Stimulated activated CD8-positive, alpha-beta memory T cell treated with anti-CD3 and anti-CD28 coated beads, Interleukin-4, amount 100 ng/mL, for 24 hours (primary cell): Measurements from ENCODE around the gene PHYHIPL.

ENCODE experiments used
- DNase-seq: peaks from one replicate; pipeline ENCODE4 v3.0.0-alpha.2; 2020; ENCODE audit warnings: low read depth

PHYHIPL gene

DNA sequence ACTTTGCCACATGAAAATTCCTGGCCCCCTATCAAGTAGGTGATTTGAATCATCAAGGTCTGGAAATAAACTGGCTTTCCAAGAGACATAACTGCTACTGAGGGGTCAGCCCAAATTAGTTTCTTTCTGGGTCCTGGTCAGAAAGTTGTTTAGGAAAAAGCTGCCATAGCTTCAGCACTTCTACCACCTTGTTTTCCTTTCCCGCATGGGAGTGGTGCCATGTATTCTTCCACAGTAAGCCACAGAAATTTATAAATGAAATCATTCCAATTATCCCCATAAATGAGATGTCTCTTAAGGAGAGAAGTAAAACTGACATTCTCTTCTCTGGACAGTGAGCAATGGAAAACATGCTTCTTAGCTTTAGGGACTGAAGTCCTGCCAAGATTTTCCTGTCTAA, 80.8 kb downstream of the PHYHIPL start:
- no peak for DNase-seq

DNA sequence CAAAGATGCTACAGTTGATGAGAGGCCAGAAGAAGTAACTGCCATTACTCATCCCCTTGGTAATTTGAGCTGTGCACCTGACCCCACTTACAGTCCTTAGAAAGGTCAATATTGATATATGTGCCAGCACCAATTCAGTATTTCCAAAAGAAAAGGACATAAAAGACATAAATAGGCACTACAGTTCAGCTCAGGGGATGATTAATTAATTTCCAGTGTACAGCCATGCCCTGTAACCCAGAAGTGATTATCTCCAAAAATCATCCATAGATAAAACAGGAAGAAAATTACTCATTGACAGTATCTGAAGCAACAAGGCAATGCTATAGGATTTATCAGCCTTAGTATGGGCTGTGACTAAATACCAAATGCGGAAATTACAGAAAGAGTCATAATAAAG, 82.4 kb downstream of the PHYHIPL start:
- no peak for DNase-seq

DNA sequence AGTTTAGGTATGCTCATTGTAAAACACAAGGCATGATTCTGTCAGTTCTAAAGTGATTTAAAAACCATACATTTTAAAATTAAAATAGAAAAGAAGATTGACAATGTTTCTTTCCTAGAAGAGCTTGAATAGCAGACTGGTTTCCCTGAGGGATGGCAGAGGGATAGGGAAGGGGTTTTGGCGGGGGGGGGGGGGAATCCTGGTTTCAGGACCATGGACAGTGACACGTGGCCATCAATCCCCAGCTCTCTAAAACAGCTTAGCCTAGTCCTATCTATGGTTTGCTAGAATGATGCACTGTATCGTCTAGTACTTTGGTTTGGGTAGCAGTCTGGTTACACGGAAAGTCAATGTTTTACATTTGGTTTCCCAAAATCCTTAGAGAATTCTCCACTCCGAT, 88.7 kb downstream of the PHYHIPL start:
- no peak for DNase-seq

DNA sequence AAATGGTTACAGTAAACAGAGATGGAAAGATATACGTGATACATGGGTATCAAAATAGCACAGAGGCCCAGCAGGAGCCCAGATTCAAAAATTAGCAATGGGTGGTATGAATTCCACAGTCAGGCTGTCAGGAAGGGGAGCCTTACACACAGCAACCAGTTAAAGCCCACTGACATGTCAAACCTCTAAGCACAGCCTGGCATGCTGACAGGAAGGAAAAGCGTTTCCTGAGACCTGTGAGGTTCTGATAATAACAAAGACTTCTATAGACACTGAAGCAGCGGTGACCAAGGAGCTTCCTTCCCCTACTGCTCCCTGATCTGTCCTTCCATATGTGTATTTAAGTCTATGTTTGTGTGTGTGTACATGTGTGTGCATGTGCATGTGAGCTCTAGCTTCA, 89.9 kb downstream of the PHYHIPL start:
- no peak for DNase-seq

DNA sequence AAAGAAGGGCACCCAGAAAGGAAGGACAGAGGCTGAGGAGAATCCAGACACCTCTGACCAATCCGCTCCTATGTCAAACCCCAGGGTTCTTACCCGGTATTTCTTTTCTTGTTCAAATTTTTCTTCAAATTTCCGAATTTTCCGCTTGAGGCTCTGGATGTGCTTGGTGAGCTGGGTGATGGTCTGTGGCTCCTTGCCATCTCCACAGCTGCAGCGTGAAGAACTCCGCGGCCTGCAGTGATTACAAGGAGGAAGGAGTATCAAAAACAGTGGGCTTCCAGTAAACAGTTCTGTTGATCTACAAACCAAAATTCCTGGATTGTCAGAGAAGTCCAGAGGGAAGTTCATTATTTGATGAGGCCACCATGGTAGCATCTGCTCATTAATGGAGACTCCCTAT, 92.0 kb downstream of the PHYHIPL start:
- DNase-seq = no peak

DNA sequence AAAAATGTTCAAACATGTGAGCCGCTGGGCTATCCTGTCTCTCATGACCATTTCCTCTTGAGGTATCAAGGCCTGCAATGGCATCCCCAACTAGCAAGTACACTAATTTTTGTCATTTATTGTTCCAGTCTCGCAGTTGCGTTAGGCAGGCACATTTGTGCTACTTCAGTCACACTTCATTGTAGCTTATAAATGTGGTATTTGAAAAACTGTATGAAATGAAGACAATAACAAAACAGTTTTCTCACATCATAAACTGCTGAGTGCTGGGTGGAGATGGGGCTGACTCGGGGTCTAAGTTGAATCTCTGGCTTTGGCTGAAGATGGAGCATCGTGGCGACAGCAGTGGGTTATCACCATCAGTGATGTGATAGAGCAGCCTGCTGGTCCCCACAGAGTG, 93.2 kb downstream of the PHYHIPL start:
- no peak for DNase-seq

DNA sequence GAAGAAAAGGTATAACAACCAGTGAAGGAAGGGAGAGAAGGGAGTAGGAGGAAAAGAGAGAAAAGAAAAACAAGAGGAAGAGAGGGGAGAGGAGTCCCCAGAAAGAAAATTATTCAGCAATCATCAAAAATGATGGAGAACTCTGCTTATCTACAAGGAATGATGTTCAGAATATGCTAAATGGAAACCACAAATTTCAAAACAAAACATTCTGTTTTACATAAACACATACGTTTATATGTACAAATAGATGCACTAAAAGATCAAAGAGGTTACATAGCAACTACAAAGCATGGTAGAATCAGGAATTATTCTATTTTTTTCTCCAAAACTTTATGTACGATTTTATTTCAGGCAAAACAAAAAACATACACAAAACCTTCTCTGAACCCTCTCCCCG, 94.0 kb downstream of the PHYHIPL start:
- no peak for DNase-seq

DNA sequence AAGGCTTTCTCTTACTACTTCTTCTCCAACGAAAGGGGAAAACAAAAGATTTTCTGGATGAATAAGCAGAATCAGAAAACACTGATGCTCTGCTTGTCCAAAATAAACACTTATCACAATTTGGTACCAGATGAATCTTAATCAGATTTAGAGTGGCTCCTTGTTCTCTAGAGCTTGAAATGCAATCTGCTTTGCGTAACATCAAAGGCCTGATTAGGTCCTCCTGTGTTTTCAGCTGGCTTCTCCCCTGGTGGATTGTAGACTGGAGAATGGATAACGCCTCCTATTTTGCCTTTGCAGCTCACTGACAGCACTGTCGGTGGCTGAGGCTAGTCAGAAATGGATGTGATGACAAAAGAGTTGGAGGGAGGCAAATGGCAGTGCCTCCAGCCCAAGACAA, 94.7 kb downstream of the PHYHIPL start:
- no peak for DNase-seq

DNA sequence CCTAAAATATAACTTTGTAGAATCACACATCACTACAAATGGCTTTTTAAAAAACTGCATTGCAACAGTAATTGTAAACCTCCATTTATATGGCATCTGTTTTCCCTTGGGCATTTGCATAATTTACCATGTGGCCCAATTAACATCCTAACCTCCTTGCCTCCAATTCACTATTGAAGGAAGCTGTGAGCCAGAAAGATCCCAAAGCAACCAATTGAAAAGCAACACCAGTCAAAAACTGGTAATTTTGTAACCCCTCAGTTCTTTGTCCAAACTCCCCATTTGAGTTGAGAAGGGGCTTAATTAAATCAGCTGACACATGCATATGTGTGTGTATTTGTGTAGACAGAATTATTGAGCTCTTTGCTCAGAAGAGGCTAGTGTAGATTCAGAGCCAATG, 95.6 kb downstream of the PHYHIPL start:
- DNase-seq = no peak

DNA sequence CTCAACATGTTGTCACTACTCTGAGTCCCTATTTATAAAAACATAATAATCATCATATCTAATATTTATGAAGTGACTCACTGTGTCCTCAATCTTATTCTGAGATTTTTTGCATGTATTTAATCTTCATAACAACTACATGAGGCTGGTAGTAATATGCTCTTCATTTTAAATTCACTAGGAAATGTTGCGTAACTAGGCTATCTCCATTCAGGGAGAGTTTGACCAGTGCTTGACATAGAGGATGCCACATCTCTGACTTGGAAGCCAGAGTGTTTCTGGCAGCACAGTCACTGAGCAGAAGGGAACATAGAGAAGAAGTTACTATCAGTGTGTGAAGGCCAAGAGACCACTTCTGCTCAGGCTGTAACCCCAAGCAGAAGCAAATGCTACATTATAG, 97.0 kb downstream of the PHYHIPL start:
- DNase-seq = no peak

DNA sequence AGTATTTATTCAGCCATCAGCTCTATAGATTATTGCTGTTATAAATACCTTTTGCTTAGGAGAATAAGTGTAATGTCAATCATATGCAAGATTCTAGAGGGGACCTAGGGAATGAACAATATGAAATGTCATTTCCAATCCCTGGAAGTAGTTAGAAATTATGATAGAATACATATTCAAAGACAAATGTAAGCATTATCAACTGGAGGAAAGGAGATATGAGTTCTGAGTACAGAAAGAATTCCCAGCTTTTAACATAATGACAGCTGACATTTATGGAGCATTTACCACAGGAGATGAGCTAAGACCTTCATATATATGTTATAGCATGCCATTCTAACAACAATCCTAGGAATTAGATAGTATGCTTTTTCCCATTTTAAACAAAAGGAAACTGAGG, 99.7 kb downstream of the PHYHIPL start:
- no peak for DNase-seq

DNA sequence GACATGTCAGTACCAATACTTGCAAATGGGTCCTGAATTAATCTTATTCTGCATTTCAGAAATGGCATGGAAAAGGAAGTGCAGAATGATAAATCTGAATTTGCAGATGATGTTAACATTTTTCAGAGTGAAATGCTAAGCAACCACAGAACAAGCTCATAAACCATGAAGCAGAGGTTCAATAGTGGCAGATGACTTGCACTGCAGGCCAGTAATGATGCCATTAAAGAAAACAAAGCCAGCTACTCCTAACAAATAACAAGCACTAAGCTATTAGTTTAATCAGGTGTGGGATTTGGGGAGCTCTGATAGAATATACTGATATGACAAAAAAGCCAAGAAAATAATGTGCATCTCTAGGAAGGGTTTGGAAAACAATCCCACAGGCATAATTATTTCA, 100.5 kb downstream of the PHYHIPL start:
- DNase-seq = no peak

DNA sequence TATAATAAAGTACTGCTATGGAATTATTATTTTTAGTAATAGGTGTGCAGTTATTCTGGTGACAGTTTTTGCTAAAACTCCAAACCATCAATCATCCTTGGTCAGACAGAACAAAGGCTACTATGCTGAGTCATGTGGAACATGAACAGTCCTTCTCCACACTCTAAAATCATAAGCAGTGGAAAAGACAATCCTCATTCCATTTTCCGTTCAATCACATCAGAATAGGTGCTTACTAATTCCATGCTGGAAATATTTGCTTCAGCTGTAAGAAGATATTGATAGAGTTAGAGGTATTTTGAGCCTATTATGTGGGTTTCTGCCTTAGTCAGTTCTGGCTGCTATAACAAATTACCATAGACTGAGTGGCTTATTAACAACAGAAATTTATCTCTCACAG, 103.0 kb downstream of the PHYHIPL start:
- DNase-seq = no peak

DNA sequence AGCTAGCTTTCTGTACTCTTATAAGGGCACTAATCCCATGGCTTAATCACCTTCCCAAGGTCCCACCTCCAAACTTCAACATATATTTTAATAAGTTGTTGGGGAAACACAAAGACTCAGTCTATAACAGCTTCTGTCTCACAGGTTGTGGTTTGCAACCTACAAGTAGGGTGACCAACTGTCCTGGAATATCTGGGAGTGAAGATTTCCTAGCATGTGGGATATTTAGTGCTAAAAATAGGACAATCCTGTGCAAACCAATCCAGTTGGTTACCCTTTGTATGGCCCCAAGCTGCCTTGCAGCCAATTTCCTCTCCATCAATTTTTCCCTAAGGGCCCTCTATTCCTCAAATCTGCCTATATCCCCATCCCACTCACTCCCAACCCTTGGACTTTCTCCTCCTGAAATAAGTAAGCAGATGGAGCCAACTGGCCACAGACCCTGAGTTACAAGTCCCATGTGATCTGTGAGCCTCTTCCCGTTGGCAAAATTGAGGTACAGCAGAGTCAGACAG, 103.6 kb downstream of the PHYHIPL start:
- DNase-seq = no peak

DNA sequence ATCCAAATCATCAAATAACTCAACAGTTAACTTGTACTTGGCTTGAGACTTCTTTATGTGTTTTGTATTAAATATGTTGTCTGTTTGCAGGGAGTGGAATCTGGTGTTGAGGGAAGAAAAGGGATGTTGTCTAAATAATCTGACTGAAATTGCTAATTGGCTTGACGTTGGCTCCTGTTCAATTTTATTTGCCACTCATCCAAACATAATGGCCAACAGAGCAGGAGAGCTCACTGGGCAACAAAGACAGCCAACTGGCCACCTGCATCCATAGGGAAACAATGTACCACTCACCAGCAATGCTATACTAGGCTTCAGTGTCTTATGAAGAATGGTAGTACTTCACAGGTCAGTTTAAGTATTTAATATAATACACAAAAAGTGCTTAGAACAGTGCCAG, 105.4 kb downstream of the PHYHIPL start:
- no peak for DNase-seq

DNA sequence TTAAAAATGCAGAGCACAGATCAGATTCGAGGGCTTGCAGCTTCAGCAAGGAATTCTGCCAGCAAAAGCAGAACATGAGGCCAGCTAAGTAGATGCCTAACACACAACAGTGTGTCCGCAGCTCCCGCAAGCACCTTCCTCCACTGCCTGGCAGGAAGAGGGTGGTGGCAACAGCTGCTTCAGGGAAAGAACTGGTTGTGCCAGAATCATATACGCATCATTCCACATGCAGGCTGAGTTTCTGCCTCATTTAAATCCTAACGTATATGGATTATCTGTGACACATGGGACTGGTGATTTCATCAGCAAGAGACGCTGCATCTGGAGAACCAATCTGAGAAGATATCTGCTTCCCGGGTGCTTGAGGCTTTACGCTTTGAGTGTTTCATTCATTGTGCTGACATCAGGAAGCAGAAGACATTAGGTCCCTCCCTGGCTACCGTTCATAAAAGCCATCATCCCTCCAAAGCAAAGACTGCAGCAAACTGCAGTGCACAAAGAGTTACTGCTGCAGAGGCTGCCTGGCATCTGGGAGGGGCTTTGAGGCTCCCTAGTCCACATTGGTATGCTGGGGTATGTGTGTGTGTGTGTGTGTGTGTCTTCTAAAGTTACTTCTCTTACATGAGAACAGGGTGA, 107.1 kb downstream of the PHYHIPL start:
- no peak for DNase-seq

DNA sequence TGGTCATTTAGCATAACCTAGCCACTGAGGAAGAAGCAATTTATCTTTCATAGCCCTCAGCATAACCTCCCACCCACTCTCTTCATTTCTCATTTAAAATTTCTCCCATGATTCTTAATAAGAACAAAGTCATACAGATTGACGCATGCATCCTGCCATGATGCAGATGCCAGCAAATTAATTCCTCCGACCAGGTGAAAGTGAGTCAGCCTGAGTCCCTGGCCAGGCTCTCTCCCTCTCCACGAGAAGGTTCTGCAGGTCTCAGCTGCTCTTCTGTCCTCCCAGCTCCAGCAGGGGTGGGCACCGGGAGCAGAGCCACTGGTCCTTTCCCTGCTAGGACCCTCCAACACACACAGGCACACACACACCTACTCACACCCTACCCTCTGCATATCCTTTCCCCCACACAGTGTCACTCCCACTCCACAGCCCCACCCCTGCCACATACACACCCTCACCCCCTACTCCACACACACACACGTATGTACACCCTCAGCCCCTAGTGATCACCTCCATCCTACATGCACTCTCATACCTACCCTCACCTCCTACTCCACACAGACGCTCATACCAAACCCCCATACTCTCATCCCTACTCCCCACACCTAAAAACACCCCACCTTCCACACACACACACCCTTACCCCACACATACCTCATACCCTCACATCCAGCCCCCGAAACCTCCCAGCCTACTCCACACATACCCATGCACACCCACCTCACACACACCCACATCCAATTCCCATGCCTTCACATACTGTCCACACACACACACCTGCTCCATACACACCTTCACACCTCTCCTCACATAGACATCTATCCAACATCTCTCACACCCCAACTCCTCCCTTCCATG, 107.9 kb downstream of the PHYHIPL start:
- DNase-seq = no peak

DNA sequence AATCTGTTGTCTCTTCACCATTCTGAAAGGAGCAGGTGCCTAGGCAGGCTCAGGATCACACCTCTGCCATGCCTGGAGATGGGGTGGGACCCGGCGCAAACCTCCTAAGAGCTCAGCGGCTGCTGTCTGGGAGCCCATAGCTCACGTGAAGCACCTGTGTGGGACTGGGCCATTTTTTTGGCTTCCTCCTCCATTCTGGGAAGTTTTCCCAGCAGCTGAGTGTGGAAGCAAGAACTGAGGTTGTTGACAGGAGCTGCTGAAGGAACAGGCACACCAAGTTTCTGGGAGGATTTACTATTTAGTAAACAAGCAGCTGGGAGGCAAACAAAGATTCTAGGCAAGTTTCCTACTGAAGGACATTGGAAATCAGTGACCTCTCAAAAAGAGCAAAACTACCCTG, 108.6 kb downstream of the PHYHIPL start:
- DNase-seq = no peak

DNA sequence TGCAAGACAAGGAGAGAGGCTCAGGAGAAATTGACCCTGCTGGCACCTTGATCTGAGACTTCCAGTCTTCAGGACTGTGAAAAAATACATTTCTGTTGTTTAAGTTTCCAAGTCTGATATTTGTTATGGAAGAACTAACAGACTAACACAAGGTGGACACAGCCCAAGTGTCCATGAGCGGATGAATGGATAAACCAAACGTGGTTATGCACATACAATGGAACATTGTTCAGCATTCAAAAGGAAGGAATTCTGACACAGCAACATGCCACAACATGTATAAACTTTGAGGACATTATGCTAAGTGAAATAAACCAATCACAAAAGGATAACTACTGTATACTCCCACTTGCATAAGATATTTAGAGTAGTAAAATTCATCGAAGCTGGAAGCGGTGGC, 109.4 kb downstream of the PHYHIPL start:
- DNase-seq = no peak

DNA sequence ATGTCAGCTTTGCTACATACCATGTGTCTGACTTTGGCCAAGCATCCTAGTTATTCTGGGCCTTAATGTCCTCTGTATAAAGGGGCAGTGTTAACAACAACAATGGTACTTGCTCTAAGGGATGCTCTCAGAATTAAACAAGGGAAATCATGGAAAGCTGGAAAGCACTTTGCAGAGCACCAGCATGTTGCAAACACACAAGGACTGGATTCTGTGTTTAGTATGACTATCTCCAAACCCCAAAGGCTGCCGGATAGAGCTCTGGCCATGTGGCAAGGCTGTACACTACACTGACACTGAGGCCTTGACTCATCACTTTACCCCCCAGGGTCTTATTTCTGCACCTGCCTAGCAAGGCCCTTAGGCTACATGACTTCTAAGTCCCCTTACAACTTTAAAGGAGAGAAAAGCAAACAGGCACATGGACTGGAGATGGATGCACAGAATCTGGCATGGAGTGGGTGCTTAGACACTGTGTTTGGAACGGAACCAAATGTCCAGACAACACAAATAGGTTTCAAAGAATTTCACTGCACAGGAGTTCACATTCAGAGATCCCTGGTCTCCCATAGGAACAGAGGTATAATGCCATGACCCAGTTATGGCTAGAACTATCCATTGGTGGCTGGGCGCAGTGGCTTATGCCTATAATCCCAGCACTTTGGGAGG, 111.3 kb downstream of the PHYHIPL start:
- no peak for DNase-seq

DNA sequence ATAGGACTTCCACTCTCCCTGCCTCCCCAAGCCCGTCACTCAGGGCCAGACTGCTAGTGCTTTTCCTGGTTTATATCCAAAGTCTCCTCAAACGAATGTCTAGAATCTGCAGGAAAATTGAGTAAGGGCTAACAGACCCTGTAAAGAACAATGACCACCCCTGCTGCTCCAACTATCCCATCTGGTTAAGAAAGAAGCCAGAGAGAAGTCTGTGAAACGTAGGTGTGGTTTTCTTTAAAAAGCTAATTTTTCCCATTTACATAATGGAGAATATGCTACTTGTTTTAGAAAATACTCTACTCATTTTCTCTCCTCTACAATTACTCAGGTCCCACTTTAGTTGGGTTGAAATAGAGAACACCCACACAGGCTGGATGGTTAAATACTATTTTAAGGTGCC, 113.4 kb downstream of the PHYHIPL start:
- DNase-seq = no peak

DNA sequence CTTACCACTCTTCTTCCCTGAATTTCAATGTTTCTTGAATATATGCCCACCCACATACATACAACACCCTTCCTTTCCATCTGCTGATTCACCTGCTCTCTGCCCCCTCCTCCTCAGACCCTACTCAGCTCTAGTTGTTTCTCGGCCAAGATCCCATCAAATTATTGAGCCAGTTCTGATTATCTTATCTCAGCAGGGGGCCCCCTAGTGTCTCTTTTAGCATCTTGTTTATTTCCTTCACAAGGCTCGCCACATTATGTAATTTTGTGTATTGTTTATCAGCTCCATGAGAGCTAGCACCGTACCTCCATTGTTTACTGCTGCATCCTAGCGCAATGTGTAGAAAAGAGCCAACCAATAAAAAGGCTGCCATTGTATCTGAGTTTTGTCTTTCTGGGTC, 114.0 kb downstream of the PHYHIPL start:
- no peak for DNase-seq
